OCI-LY7 (cell line): ENCODE results near the gene SLC38A9.

Experiments
- CTCF ChIP-seq: fragments of 200-600 bp; sonication (generic); conservative IDR thresholded peaks from 2 replicates; pipeline ENCODE4 v1.5.1; 2014; ENCODE audit warnings: mild to moderate bottlenecking, antibody characterized with exemption, low read length, moderate library complexity, mixed read lengths
- EZH2phosphoT487 ChIP-seq: fragments of 200-600 bp; sonication (generic); IDR thresholded peaks from 2 replicates; pipeline ENCODE4 v1.6.1; 2018; ENCODE audit warnings: low read depth, borderline replicate concordance, mild to moderate bottlenecking, mixed run types, antibody characterized with exemption, low read length, moderate library complexity, mixed read lengths

- TF ChIP-seq CTCF (no peak), EZH2phosphoT487 (no peak)
Measured at GRCh38 chr5:55713871-55714270, 1.7 kb upstream of the SLC38A9 start.
